Fibroblast of pulmonary artery (primary cell): Measurements from ENCODE around the gene LRRC4C.

Source experiments
- DNase-seq: peaks from one replicate; pipeline ENCODE4 v3.0.0-alpha.2; 2010; ENCODE audit warnings: low read depth
- H3K4me3 ChIP-seq: replicated peaks from 2 replicates; pipeline ENCODE4 v1.5.1; 2011; ENCODE audit warnings: low read depth, mild to moderate bottlenecking, control low read depth, low read length, moderate library complexity
- CTCF ChIP-seq: IDR thresholded peaks from 2 replicates; pipeline ENCODE4 v1.5.1; 2011; ENCODE audit warnings: mild to moderate bottlenecking, control low read depth, low read length, inconsistent platforms; ENCODE audit errors: missing control alignments

The LRRC4C gene

DNA sequence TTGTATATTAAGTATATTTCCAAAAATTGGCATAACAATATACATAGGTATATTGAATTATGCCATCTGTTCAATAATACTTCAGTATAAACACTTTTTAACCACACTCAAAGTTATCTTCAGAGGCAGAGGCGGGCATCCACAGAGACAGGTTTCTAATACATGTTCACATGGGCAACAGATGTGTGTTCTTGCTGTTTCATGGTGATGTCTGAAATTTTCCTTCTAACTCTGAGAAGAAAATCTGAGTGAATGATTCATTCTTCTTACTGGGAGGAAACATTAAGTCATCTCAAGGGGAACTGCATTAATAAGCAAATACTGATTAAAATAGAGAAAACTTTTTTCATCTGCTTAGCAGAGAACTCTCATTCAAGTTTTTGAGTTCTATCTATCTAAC lies 1074.5 kb downstream of the LRRC4C start:
- peak; percentile 4 for DNase-seq
- TF ChIP-seq CTCF = no peak
- no peak overlapping the region for H3K4me3 ChIP-seq

DNA sequence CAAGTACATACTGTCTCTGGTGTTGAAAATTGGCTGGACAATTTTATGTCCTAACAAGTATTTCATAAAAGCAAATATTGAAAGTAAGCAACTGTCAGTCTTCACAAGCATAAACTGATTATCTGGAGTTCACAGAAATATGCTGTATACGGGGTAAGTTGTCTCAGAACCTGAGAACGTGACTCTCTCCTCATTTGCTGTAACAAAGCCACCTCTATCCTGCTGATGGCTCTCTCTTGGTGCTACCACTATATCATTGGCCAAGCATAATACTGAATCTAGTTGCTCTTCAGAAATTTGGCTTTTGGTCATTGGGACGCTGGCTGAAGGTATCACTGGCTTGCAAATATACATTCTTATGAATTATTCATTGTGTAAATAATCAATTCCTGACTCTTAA lies 1078.0 kb downstream of the LRRC4C start:
- no peak for TF ChIP-seq CTCF
- DNase-seq = no peak
- H3K4me3 ChIP-seq = no peak overlapping the region

DNA sequence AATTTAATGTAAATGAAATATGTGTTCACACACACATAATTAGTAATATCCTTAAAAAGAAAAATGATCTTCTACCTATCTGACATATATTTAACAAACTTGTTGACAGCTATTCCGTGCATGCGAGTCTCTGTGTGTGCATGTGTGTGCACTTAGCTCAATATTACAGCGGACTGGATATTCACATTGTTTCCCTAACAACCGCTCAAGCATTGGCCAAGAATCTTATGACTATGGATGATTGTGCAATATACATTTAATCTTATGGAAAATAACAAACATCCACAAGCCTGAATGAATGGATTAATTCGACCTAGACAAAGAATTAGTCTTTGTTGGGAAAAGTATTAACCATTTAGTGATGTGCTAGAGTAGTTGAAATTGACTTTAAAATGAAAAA lies 1078.6 kb downstream of the LRRC4C start:
- no peak for TF ChIP-seq CTCF
- peak; percentile 1 for DNase-seq
- no peak overlapping the region for H3K4me3 ChIP-seq

DNA sequence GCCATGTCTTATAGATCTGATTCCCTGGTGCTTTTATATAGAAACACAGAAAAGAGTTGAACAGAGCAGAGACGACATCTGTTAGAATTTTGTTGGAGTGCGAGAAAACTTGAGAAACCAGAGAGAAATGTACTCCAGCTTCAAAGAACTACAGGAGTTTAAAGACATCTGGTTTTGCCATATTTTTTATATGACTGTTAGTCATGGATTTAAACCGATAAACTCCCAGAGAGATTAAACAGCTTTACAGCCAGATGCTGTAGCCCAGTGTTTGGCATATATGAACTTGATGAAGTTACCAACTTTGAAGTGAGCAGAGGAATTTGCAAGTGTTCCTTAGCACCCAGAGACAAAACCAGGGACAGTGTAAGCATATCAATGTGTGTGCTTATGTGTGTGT lies 1083.1 kb downstream of the LRRC4C start:
- no peak for TF ChIP-seq CTCF
- DNase-seq = no peak
- H3K4me3 ChIP-seq = no peak overlapping the region

DNA sequence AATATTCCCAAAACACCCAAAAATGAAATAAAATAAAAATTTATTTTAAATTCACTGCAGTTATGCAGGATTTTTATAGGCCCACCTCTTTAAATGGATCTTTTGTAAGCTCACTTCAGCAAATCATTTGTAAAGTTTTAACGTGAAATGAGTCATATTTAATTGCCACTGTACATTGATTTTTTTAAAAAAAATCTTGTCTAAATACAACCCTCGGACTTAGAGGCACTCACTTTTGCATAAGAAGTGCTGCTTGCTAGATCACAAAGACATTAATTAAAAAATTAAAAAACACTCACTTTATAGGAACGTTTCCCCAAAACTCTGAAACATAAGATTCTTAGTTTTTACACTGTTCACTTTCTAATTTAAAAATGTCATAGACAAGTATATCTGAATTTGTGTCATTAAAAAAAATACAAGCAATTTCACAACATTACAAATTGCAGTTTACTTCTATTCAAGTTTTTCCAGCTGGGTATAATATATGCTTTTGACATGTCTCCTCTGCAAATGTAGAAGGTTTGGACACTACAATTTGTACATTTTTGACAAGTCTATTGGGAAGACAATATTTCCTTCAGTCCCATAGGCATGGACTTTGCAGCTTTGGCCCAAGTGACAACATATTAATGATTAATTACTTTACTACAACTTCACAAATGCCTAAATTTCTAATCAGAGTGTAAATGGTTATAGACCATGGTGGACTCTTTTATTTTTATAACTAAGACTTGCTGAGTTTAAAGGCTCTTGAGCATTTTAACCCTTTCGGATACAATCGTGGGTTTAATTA lies 1088.4 kb downstream of the LRRC4C start:
- no peak for DNase-seq
- no peak for TF ChIP-seq CTCF
- H3K4me3 ChIP-seq = no peak overlapping the region

DNA sequence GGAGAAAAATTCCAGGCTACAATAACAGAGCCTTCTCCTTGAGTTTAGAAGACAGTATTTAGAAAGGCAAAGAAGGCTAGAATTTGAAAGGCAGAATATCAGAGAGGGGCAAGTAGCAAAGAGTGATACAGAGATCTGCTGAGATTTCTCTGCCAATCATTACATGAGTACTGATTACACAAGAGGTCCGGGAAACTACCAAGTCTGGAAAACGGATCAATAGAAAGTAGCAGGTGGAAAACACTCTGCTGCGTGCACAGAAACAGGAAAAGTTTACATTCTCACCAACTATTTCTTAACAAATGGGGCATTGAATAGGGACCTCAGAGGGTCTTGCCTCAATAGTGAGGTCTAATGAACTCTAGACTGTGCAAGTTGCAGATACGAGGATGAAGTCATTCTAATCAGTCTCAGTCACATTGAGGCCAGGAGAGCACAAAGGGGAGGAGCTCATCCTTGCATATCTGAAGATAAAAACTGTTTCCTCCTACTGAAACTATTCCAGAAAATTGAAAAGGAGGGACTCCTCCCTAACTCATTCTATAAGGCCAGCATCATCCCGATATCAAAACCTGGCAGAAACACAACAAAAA lies 1099.2 kb downstream of the LRRC4C start:
- no peak overlapping the region for H3K4me3 ChIP-seq
- no peak for TF ChIP-seq CTCF
- no peak for DNase-seq

- TF ChIP-seq CTCF = no peak
- no peak for DNase-seq
- no peak overlapping the region for H3K4me3 ChIP-seq
Measured at GRCh38 chr11:40354121-40354520, 1105.3 kb downstream of the LRRC4C start.
